Osteoblast (primary cell): ENCODE measurements around the gene LRRC30. TPM values are rescaled to one million over a fixed set of nuclear protein-coding genes. Genes with fewer than 3 reads are reported as not detected.

ENCODE experiments used
- DNase-seq: peaks from one replicate; pipeline ENCODE4 v3.0.0; 2011; ENCODE audit warnings: low spot score, mixed read lengths; ENCODE audit not compliant: insufficient read length; ENCODE audit errors: missing footprints
- H2AFZ ChIP-seq: 2 replicates; pipeline ENCODE4 v1.6.0; 2011; ENCODE audit warnings: mild to moderate bottlenecking, low read length
- H3K27ac ChIP-seq: 2 replicates; pipeline ENCODE4 v1.5.1; 2011; ENCODE audit warnings: mild to moderate bottlenecking, low read depth, low read length, moderate library complexity
- H3K27me3 ChIP-seq: 2 replicates; pipeline ENCODE4 v1.6.0; 2012; ENCODE audit warnings: mild to moderate bottlenecking, control low read depth, inconsistent platforms, low read length, moderate library complexity; ENCODE audit not compliant: insufficient read depth
- H3K36me3 ChIP-seq: 2 replicates; pipeline ENCODE4 v1.5.1; 2011; ENCODE audit warnings: mild to moderate bottlenecking, low read length, control low read depth, moderate library complexity; ENCODE audit not compliant: insufficient read depth
- H3K4me1 ChIP-seq: 2 replicates; pipeline ENCODE4 v1.5.1; 2011; ENCODE audit warnings: mild to moderate bottlenecking, low read length, control low read depth, moderate library complexity; ENCODE audit not compliant: insufficient read depth
- H3K4me2 ChIP-seq: 2 replicates; pipeline ENCODE4 v1.6.0; 2011; ENCODE audit warnings: mild to moderate bottlenecking, low read length; ENCODE audit not compliant: insufficient read depth
- H3K4me3 ChIP-seq: fragments of 200-600 bp; sonication (generic); 3 replicates; pipeline ENCODE4 v1.5.1; 2012; ENCODE audit warnings: mild to moderate bottlenecking, low read length, inconsistent platforms; ENCODE audit not compliant: insufficient read depth
- H3K79me2 ChIP-seq: 2 replicates; pipeline ENCODE4 v1.6.0; 2012; ENCODE audit warnings: mild to moderate bottlenecking, low read length, control low read depth, inconsistent platforms; ENCODE audit not compliant: insufficient read depth
- H3K9me3 ChIP-seq: 2 replicates; pipeline ENCODE4 v1.5.1; 2011; ENCODE audit warnings: low read depth, low read length, control low read depth
- H4K20me1 ChIP-seq: 2 replicates; pipeline ENCODE4 v1.6.0; 2012; ENCODE audit warnings: mild to moderate bottlenecking, low read length, control low read depth; ENCODE audit not compliant: insufficient read depth
- CTCF ChIP-seq: IDR thresholded peaks from 2 replicates; pipeline ENCODE4 v1.5.1; 2011; ENCODE audit warnings: mild to moderate bottlenecking, low read depth, low read length, moderate library complexity; ENCODE audit errors: extremely low read depth
- total RNA-seq: library from RNA; depleted of rRNA; stranded (reverse); fragments of >200 nt; gene quantifications from 2 replicates; pipeline ENCODE4 v1.2.3, GENCODE V29; 2012

LRRC30 gene
- total RNA-seq, 1 donor = not detected

- Histone ChIP-seq H3K4me1 (peaks cover 10% of the 10 kb centered on the region), H3K4me3 (no peak overlapping the region), H2AFZ (no peak overlapping the region), H3K27ac (no peak overlapping the region), H3K36me3 (no peaks in the 10 kb centered on the region), H3K9me3 (no peaks in the 10 kb centered on the region), H4K20me1 (no peaks in the 10 kb centered on the region), H3K79me2 (no peaks in the 10 kb centered on the region), H3K4me2 (no peak overlapping the region), H3K27me3 (no peaks in the 10 kb centered on the region)
- DNase-seq = no peak
- TF ChIP-seq CTCF = no peak
Measured at GRCh38 chr18:7269942-7270341, 39.1 kb downstream of the LRRC30 start.

GRCh38 chr18:7272311-7273049, 41.6 kb downstream of the LRRC30 start:
- Histone ChIP-seq H3K4me2 (peak overlapping the region; percentile 63), H3K4me1 (peaks cover 10% of the 10 kb centered on the region), H3K27me3 (no peaks in the 10 kb centered on the region), H3K27ac (no peak overlapping the region), H4K20me1 (no peaks in the 10 kb centered on the region), H3K79me2 (no peaks in the 10 kb centered on the region), H3K4me3 (peak overlapping the region; percentile 47), H2AFZ (peak overlapping the region; percentile 90), H3K36me3 (no peaks in the 10 kb centered on the region), H3K9me3 (no peaks in the 10 kb centered on the region)
- DNase-seq = peak; percentile 88
- TF ChIP-seq CTCF = peak; percentile 56

GRCh38 chr18:7273301-7273921, 42.5 kb downstream of the LRRC30 start:
- H3K27me3 ChIP-seq = no peaks in the 10 kb centered on the region
- peak; percentile 90 for DNase-seq
- peak overlapping the region; percentile 32 for H3K4me3 ChIP-seq
- peak overlapping the region; percentile 87 for H2AFZ ChIP-seq
- H3K79me2 ChIP-seq = no peaks in the 10 kb centered on the region
- no peak for TF ChIP-seq CTCF
- no peaks in the 10 kb centered on the region for H3K36me3 ChIP-seq
- no peaks in the 10 kb centered on the region for H4K20me1 ChIP-seq
- H3K9me3 ChIP-seq = no peaks in the 10 kb centered on the region
- H3K4me2 ChIP-seq = peak overlapping the region; percentile 66
- peaks cover 10% of the 10 kb centered on the region for H3K4me1 ChIP-seq
- H3K27ac ChIP-seq = no peak overlapping the region

GRCh38 chr18:7281579-7281978, 50.7 kb downstream of the LRRC30 start:
- no peak overlapping the region for H3K4me3 ChIP-seq
- H3K4me1 ChIP-seq = no peaks in the 10 kb centered on the region
- TF ChIP-seq CTCF = no peak
- no peaks in the 10 kb centered on the region for H3K27me3 ChIP-seq
- H3K9me3 ChIP-seq = no peaks in the 10 kb centered on the region
- H2AFZ ChIP-seq = no peak overlapping the region
- H3K79me2 ChIP-seq = no peaks in the 10 kb centered on the region
- H3K36me3 ChIP-seq = no peaks in the 10 kb centered on the region
- no peaks in the 10 kb centered on the region for H4K20me1 ChIP-seq
- no peak overlapping the region for H3K4me2 ChIP-seq
- H3K27ac ChIP-seq = no peak overlapping the region
- DNase-seq = no peak
